T-helper 17 cell (primary cell): Measurements from ENCODE around the gene PCNX4. TPM values are rescaled to one million over a fixed set of nuclear protein-coding genes. Genes with fewer than 3 reads are reported as not detected.
A peak's percentile ranks its signal among the peaks of the same experiment; 100 is the strongest.

Source experiments
- ATAC-seq: fragments of 150-1000 bp; cut with Tn5 transposase; 2 replicates; pipeline ENCODE4 v1.10.0; 2021; ENCODE audit warnings: mild to moderate bottlenecking, moderate library complexity
- DNase-seq, 3 donors: peaks; one replicate each; pipeline versions ENCODE4 v3.0.0 to v3.0.0-alpha.2; 2020 to 2021
- H3K9me3 ChIP-seq: one replicate; pipeline ENCODE4 v1.7.0; 2013; ENCODE audit warnings: low read length, mild to moderate bottlenecking; ENCODE audit not compliant: control insufficient read depth, poor library complexity, severe bottlenecking
- H3K27ac Mint-ChIP-seq: one replicate; pipeline ENCODE4 v1.8.0; 2022; ENCODE audit warnings: mild to moderate bottlenecking, moderate library complexity, mixed read lengths
- H3K27me3 Mint-ChIP-seq: one replicate; pipeline ENCODE4 v1.8.0; 2022; ENCODE audit warnings: mixed read lengths
- H3K36me3 Mint-ChIP-seq: one replicate; pipeline ENCODE4 v1.8.0; 2022; ENCODE audit warnings: low read depth, mixed read lengths
- H3K4me1 Mint-ChIP-seq: one replicate; pipeline ENCODE4 v1.8.0; 2022; ENCODE audit warnings: mild to moderate bottlenecking, mixed read lengths
- H3K4me3 Mint-ChIP-seq: one replicate; pipeline ENCODE4 v1.8.0; 2022; ENCODE audit warnings: mild to moderate bottlenecking, moderate library complexity, mixed read lengths
- total RNA-seq, 4 donors: library from RNA in 2 of 4; stranded (reverse) in 2 of 4; gene quantifications; one replicate each; pipeline ENCODE4 v1.2.3 and lab custom pipeline; 2022 to 2026

The PCNX4 gene
- total RNA-seq, 2 donors from 2014 or later, result 27.7 to 35.3 TPM

DNA sequence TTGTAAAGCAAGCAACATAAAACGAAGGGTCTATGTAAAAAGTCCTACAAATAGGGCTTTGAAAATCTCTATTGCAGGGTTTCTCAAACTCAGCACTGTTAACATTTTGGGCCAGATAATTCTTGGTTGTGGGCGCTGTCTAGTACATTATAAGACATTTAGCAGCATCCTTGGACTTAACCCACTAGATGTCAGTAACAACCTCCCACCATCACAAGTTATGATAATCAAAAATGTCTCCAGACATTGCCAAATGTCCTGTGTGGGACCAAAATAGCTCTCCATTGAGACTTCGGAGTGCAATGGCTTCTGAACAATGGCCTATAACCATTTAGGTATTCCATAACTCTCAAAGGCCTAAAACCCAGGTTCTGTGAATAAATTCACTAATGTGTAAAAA lies 96.4 kb downstream of the PCNX4 start:
- DNase-seq, result no peak
- Mint-ChIP-seq H3K27me3 (peaks cover 8% of the 10 kb centered on the region), H3K27ac (no peak overlapping the region), H3K36me3 (no peaks in the 10 kb centered on the region), H3K4me1 (peaks cover 3% of the 10 kb centered on the region), H3K4me3 (no peak overlapping the region)
- H3K9me3 ChIP-seq, result no peaks in the 10 kb centered on the region
- no peak for ATAC-seq

DNA sequence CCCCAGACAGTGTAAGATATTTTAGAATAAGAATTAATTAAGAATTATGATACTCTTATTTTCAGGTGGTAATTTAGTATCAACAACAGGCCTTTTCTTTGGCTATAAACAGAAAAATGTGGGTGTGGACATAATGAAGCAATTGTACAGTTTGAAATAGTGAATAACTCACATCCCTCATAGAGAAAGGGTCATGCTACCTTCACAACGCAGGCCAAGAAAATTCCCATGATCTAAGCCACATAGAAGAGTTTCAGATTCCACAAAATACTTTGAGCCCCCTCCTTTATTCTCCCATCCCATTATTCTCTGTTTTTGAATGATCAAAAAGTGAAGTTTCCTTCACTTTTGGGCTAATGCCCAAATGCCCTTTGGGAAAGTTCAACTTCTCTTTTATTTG lies 97.0 kb downstream of the PCNX4 start:
- ATAC-seq (no peak), DNase-seq (no peak)
- no peaks in the 10 kb centered on the region for H3K9me3 ChIP-seq
- Mint-ChIP-seq H3K27ac (no peak overlapping the region), H3K36me3 (no peaks in the 10 kb centered on the region), H3K4me3 (no peak overlapping the region), H3K27me3 (peaks cover 14% of the 10 kb centered on the region), H3K4me1 (peaks cover 3% of the 10 kb centered on the region)

DNA sequence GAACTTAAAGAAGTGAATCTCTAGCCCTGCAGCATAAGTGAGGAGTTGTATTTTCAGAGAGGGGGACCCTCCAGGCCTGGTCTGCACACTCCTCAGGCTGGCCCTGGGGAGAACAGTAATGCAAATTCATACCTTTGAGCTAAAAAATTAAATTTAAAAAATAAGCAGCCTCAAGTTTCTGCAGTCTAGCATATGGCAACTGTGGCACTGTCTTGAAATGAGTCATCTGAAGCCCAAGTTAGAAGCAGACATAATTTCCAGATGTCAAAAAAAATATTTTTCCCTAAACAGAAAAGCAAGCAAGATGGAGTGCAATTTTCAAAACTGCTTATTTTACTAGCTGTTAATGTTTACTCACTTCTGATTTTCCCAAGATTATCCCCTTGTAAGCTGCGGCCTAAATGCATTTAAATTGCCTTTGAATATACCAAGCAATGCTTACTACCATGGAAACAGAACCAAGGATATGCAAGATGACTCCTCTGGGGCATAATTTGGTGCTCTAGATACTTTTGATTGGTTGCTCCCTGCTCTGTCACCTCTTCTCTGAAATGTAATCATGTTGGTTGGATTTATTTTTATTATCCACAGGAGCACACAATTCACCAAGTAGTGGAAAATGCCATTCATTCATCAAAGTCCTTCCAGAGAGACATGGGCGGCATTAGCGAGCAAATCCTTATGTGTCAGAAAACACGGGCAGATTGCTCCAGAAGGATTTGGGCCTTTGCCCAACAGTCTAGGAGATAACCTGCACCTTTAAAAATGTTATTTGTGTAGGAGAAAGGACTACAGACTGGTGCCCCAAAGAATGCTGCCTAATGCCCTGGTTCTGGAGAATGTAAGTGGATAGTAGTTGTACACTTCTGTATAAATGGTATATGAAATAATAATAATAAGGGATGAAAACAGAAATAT lies 98.5 kb downstream of the PCNX4 start:
- Mint-ChIP-seq H3K4me1 (no peaks in the 10 kb centered on the region), H3K4me3 (no peak overlapping the region), H3K27me3 (peaks cover 21% of the 10 kb centered on the region), H3K36me3 (no peaks in the 10 kb centered on the region), H3K27ac (peak overlapping the region; percentile 59)
- no peaks in the 10 kb centered on the region for H3K9me3 ChIP-seq
- no peak for ATAC-seq
- DNase-seq, result no peak

DNA sequence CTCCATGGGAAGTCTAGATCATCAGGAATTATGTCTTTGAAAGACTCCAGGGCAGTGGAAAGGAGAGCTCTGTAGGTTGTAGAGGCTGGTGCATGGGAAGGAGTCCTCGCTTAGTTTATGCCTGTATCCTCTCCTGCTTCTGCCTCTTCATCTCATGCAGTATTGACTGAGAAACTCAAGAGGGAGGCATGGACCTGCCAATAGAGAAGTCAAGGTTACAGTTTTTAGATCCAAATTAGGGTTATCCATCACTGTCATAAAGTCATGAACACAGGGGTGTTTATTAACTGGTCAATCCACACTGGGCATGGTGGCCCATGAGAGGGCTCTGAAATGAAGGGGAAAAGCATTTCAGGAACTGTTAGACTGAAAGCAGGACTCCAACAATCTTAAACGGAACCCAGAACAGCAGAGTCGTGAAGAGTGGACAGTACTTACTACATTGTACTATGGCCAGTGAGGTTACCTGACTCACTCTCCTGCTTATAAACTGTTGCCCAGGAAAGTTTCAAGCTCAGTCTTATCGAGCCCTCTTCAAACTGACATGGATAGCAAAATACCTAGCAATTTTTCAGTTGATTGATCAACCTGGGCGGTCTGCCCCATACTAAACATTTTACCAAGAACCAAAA lies 103.6 kb downstream of the PCNX4 start:
- Mint-ChIP-seq H3K4me1 (peaks cover 3% of the 10 kb centered on the region), H3K27me3 (peaks cover 35% of the 10 kb centered on the region), H3K27ac (no peak overlapping the region), H3K4me3 (no peak overlapping the region), H3K36me3 (no peaks in the 10 kb centered on the region)
- DNase-seq (no peak), ATAC-seq (peak; percentile 41)
- H3K9me3 ChIP-seq, result no peaks in the 10 kb centered on the region

- peak; percentile 36 for ATAC-seq
- Mint-ChIP-seq H3K27ac (no peak overlapping the region), H3K27me3 (peaks cover 35% of the 10 kb centered on the region), H3K36me3 (no peaks in the 10 kb centered on the region), H3K4me3 (no peak overlapping the region), H3K4me1 (peaks cover 3% of the 10 kb centered on the region)
- no peak for DNase-seq
- H3K9me3 ChIP-seq, result no peaks in the 10 kb centered on the region
Measured at GRCh38 chr14:60196291-60196690, 104.6 kb downstream of the PCNX4 start.

- DNase-seq (no peak), ATAC-seq (no peak)
- Mint-ChIP-seq H3K4me3 (no peak overlapping the region), H3K4me1 (peaks cover 3% of the 10 kb centered on the region), H3K36me3 (no peaks in the 10 kb centered on the region), H3K27me3 (peaks cover 35% of the 10 kb centered on the region), H3K27ac (no peak overlapping the region)
- H3K9me3 ChIP-seq, result no peaks in the 10 kb centered on the region
Measured at GRCh38 chr14:60197629-60198303, 106.0 kb downstream of the PCNX4 start.

GRCh38 chr14:60199321-60199720 lies 107.6 kb downstream of the PCNX4 start:
- Mint-ChIP-seq H3K27ac (no peak overlapping the region), H3K4me1 (peaks cover 3% of the 10 kb centered on the region), H3K36me3 (no peaks in the 10 kb centered on the region), H3K27me3 (peaks cover 30% of the 10 kb centered on the region), H3K4me3 (no peak overlapping the region)
- no peaks in the 10 kb centered on the region for H3K9me3 ChIP-seq
- no peak for ATAC-seq
- DNase-seq, result no peak

DNA sequence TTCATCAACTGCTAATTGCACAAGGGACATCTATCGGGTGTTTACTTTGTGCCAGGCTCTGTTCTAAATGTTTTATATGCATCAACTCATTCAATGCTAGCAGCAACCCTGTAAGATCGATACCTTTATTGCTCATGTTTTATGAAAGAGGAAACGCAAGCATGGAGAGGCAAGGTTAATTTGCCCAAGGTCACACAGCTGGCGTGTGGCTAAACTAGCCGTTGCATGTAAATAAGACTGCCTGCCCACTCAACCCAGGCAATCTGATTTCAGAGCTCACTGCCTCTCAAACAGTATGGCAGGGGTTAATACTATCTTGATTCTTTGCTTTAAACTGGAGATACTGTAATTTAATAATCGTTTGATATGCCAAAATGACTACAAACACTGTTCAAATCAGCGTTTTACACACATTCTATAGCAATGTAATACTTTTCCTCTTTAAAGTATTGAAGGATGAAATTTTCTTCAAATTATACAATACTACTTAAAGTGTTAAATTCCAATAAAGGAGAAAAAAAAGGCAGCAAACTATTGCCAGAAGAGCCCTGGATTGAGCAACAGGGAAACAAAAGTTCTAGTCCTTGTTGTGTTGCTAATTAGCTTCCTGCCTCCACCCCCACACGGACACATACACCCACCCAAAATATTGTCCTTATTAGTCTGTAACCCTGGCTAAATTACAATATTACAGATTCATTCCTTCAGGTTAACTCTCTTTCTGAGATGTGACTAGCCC lies 112.5 kb downstream of the PCNX4 start:
- no peak for ATAC-seq
- Mint-ChIP-seq H3K27me3 (peaks cover 27% of the 10 kb centered on the region), H3K27ac (no peak overlapping the region), H3K36me3 (no peaks in the 10 kb centered on the region), H3K4me3 (no peak overlapping the region), H3K4me1 (no peaks in the 10 kb centered on the region)
- no peaks in the 10 kb centered on the region for H3K9me3 ChIP-seq
- DNase-seq, result no peak

- H3K4me3 Mint-ChIP-seq, result peak overlapping the region; percentile 19
- H3K27me3 Mint-ChIP-seq, result peaks cover 30% of the 10 kb centered on the region
- DNase-seq, result no peak
- ATAC-seq, result no peak
- H3K36me3 Mint-ChIP-seq, result peaks cover 3% of the 10 kb centered on the region
- H3K27ac Mint-ChIP-seq, result no peak overlapping the region
- no peaks in the 10 kb centered on the region for H3K9me3 ChIP-seq
- no peaks in the 10 kb centered on the region for H3K4me1 Mint-ChIP-seq
Measured at GRCh38 chr14:60204843-60205774, 113.4 kb downstream of the PCNX4 start.

GRCh38 chr14:60206249-60206670 lies 114.5 kb downstream of the PCNX4 start:
- no peak overlapping the region for H3K27ac Mint-ChIP-seq
- no peaks in the 10 kb centered on the region for H3K9me3 ChIP-seq
- peaks cover 5% of the 10 kb centered on the region for H3K36me3 Mint-ChIP-seq
- no peak overlapping the region for H3K4me3 Mint-ChIP-seq
- no peak for ATAC-seq
- H3K27me3 Mint-ChIP-seq, result peaks cover 37% of the 10 kb centered on the region
- no peak for DNase-seq
- H3K4me1 Mint-ChIP-seq, result no peaks in the 10 kb centered on the region

GRCh38 chr14:60206837-60207533 lies 115.3 kb downstream of the PCNX4 start:
- Mint-ChIP-seq H3K27ac (no peak overlapping the region), H3K4me1 (no peaks in the 10 kb centered on the region), H3K36me3 (peaks cover 5% of the 10 kb centered on the region), H3K27me3 (peaks cover 39% of the 10 kb centered on the region), H3K4me3 (no peak overlapping the region)
- H3K9me3 ChIP-seq, result no peaks in the 10 kb centered on the region
- ATAC-seq (no peak), DNase-seq (no peak)

- H3K9me3 ChIP-seq, result no peaks in the 10 kb centered on the region
- no peaks in the 10 kb centered on the region for H3K4me1 Mint-ChIP-seq
- H3K4me3 Mint-ChIP-seq, result no peak overlapping the region
- no peak overlapping the region for H3K27ac Mint-ChIP-seq
- DNase-seq (no peak), ATAC-seq (no peak)
- peaks cover 28% of the 10 kb centered on the region for H3K27me3 Mint-ChIP-seq
- H3K36me3 Mint-ChIP-seq, result peaks cover 5% of the 10 kb centered on the region
Measured at GRCh38 chr14:60210703-60211102, 119.0 kb downstream of the PCNX4 start.
